Neural progenitor cell (in vitro differentiated cells): ENCODE results near the gene FRY. TPM values are rescaled to one million over a fixed set of nuclear protein-coding genes. Genes with fewer than 3 reads are reported as not detected.

Experiments used
- DNase-seq: peaks from one replicate; pipeline ENCODE4 v3.0.0-alpha.2; 2016; ENCODE audit warnings: low spot score
- H2AFZ ChIP-seq: fragments of 200-600 bp; sonication (generic); replicated peaks from 2 replicates; pipeline ENCODE4 v1.6.1; 2016; ENCODE audit warnings: antibody characterized with exemption
- H3F3A ChIP-seq: fragments of 200-600 bp; sonication (generic); 2 replicates; pipeline ENCODE4 v1.6.1; 2016; ENCODE audit warnings: antibody characterized with exemption, low read depth
- H3K27ac ChIP-seq: fragments of 200-600 bp; sonication (generic); 2 replicates; pipeline ENCODE4 v1.5.1; 2016; ENCODE audit warnings: mild to moderate bottlenecking
- H3K27me3 ChIP-seq: fragments of 200-600 bp; sonication (generic); 2 replicates; pipeline ENCODE4 v1.6.1; 2016; ENCODE audit warnings: mild to moderate bottlenecking, moderate library complexity
- H3K36me3 ChIP-seq: fragments of 200-600 bp; sonication (generic); 2 replicates; pipeline ENCODE4 v1.5.1; 2016
- H3K4me1 ChIP-seq: fragments of 200-600 bp; sonication (generic); 2 replicates; pipeline ENCODE4 v1.6.1; 2016; ENCODE audit warnings: mixed run types
- H3K4me2 ChIP-seq: fragments of 200-600 bp; sonication (generic); 2 replicates; pipeline ENCODE4 v1.6.1; 2016
- H3K4me3 ChIP-seq: fragments of 200-600 bp; sonication (generic); 2 replicates; pipeline ENCODE4 v1.5.1; 2016
- H3K79me2 ChIP-seq: fragments of 200-600 bp; sonication (generic); 2 replicates; pipeline ENCODE4 v1.6.1; 2016; ENCODE audit warnings: low read depth
- H3K9ac ChIP-seq: fragments of 200-600 bp; sonication (generic); 2 replicates; pipeline ENCODE4 v1.6.1; 2016
- H3K9me3 ChIP-seq: fragments of 200-600 bp; sonication (generic); 2 replicates; pipeline ENCODE4 v1.5.1; 2016; ENCODE audit warnings: low read depth
- H4K20me1 ChIP-seq: fragments of 200-600 bp; sonication (generic); 2 replicates; pipeline ENCODE4 v1.6.1; 2016; ENCODE audit warnings: low read depth
- H3K27ac Mint-ChIP-seq: 3 replicates; pipeline ENCODE4 v1.8.0; 2021; ENCODE audit warnings: mixed read lengths
- H3K27me3 Mint-ChIP-seq: 2 replicates; pipeline ENCODE4 v1.8.0; 2022; ENCODE audit warnings: low read depth, mild to moderate bottlenecking, inconsistent platforms, moderate library complexity, mixed read lengths; ENCODE audit not compliant: insufficient read depth
- H3K36me3 Mint-ChIP-seq: 3 replicates; pipeline ENCODE4 v1.8.0; 2021; ENCODE audit warnings: mixed read lengths
- H3K4me1 Mint-ChIP-seq: 3 replicates; pipeline ENCODE4 v1.8.0; 2021; ENCODE audit warnings: mixed read lengths
- H3K4me3 Mint-ChIP-seq: 3 replicates; pipeline ENCODE4 v1.8.0; 2021; ENCODE audit warnings: mild to moderate bottlenecking, moderate library complexity, mixed read lengths
- H3K9me3 Mint-ChIP-seq: 3 replicates; pipeline ENCODE4 v1.8.0; 2020; ENCODE audit warnings: mixed read lengths
- EZH2 ChIP-seq: fragments of 200-600 bp; sonication (generic); IDR thresholded peaks from 2 replicates; pipeline ENCODE4 v1.6.1; 2017; ENCODE audit warnings: antibody characterized with exemption, mild to moderate bottlenecking, moderate library complexity
- EZH2phosphoT487 ChIP-seq: fragments of 200-600 bp; sonication (generic); IDR thresholded peaks from 2 replicates; pipeline ENCODE4 v1.6.1; 2017; ENCODE audit warnings: antibody characterized with exemption
- total RNA-seq: library from RNA; depleted of rRNA; stranded (reverse); fragments of >200 nt; gene quantifications from 2 replicates; pipeline ENCODE4 v1.2.3, GENCODE V29; 2015; ENCODE audit warnings: low replicate concordance
- TF ChIP-seq, protein P1 (sequence below): fragments of 200-600 bp; sonication (generic); IDR thresholded peaks from 2 replicates; pipeline ENCODE4 v1.5.1; 2017; ENCODE audit warnings: antibody characterized with exemption, mild to moderate bottlenecking

The FRY gene
- total RNA-seq, 1 donor from 2014 or later, result 12.6 TPM

DNA sequence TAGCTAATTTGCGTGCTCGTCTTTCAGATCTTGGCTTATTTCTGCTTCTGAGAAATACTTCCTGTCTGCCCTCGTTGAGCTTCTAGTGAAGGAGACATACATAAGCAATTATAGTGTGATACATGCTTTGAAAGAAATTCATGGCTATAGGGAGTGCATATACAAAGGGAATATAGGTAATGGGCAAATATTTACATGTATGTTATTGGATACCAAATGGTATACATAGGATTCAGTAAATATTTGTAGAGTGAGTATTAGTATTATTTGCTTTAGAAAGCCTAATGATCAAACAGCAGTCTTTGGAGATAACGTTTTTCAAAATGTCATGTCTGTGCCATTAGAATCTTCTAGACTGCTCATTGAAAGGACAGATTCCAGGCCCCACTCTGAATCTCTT lies 289.0 kb downstream of the FRY start:
- Histone ChIP-seq H3K4me3 (no peak overlapping the region), H2AFZ (no peak overlapping the region), H3K4me1 (no peaks in the 10 kb centered on the region), H3K9me3 (no peaks in the 10 kb centered on the region), H3F3A (peaks cover 6% of the 10 kb centered on the region), H3K4me2 (no peak overlapping the region), H3K36me3 (peaks cover 23% of the 10 kb centered on the region), H3K79me2 (peaks cover 21% of the 10 kb centered on the region), H3K27me3 (no peaks in the 10 kb centered on the region), H3K27ac (no peak overlapping the region), H3K9ac (no peak overlapping the region), H4K20me1 (no peaks in the 10 kb centered on the region)
- H3K36me3 Mint-ChIP-seq, result peaks cover 33% of the 10 kb centered on the region
- no peaks in the 10 kb centered on the region for H3K27me3 Mint-ChIP-seq
- no peak overlapping the region for H3K4me3 Mint-ChIP-seq
- H3K27ac Mint-ChIP-seq, result no peak overlapping the region
- peaks cover 5% of the 10 kb centered on the region for H3K9me3 Mint-ChIP-seq
- peaks cover 6% of the 10 kb centered on the region for H3K4me1 Mint-ChIP-seq
- DNase-seq, result no peak
- TF ChIP-seq, protein P1, sequence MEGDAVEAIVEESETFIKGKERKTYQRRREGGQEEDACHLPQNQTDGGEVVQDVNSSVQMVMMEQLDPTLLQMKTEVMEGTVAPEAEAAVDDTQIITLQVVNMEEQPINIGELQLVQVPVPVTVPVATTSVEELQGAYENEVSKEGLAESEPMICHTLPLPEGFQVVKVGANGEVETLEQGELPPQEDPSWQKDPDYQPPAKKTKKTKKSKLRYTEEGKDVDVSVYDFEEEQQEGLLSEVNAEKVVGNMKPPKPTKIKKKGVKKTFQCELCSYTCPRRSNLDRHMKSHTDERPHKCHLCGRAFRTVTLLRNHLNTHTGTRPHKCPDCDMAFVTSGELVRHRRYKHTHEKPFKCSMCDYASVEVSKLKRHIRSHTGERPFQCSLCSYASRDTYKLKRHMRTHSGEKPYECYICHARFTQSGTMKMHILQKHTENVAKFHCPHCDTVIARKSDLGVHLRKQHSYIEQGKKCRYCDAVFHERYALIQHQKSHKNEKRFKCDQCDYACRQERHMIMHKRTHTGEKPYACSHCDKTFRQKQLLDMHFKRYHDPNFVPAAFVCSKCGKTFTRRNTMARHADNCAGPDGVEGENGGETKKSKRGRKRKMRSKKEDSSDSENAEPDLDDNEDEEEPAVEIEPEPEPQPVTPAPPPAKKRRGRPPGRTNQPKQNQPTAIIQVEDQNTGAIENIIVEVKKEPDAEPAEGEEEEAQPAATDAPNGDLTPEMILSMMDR, result no peak
- TF ChIP-seq EZH2phosphoT487, result no peak

DNA sequence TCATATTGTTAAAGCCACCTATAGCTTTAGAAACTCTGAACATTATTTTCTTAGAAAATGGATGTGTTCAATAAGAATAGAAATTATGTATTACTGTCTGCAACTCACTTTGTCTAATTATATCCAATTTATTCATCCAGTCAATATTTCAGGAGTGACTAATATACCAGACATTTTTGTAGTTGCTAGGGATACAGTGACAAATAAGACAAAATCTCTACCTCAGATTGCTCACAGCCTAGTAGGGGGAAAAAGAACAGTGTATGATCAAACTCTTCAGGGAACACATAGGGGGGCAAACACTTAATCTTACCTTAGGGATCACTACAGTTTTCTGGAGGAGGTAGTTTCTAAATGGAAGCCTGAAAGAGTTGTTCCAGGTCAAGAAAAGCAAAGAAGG lies 292.3 kb downstream of the FRY start:
- Histone ChIP-seq H3K36me3 (peaks cover 24% of the 10 kb centered on the region), H3K4me1 (no peaks in the 10 kb centered on the region), H3K27me3 (no peaks in the 10 kb centered on the region), H3K9me3 (no peaks in the 10 kb centered on the region), H3K4me2 (no peak overlapping the region), H3F3A (no peaks in the 10 kb centered on the region), H4K20me1 (no peaks in the 10 kb centered on the region), H2AFZ (no peak overlapping the region), H3K27ac (no peak overlapping the region), H3K4me3 (no peak overlapping the region), H3K9ac (no peak overlapping the region), H3K79me2 (no peaks in the 10 kb centered on the region)
- H3K4me1 Mint-ChIP-seq, result no peaks in the 10 kb centered on the region
- TF ChIP-seq, protein P1, result no peak
- TF ChIP-seq EZH2, result no peak
- TF ChIP-seq EZH2phosphoT487, result no peak
- peaks cover 5% of the 10 kb centered on the region for H3K9me3 Mint-ChIP-seq
- H3K27me3 Mint-ChIP-seq, result no peaks in the 10 kb centered on the region
- no peak for DNase-seq
- H3K27ac Mint-ChIP-seq, result no peak overlapping the region
- H3K4me3 Mint-ChIP-seq, result no peak overlapping the region
- peaks cover 36% of the 10 kb centered on the region for H3K36me3 Mint-ChIP-seq

DNA sequence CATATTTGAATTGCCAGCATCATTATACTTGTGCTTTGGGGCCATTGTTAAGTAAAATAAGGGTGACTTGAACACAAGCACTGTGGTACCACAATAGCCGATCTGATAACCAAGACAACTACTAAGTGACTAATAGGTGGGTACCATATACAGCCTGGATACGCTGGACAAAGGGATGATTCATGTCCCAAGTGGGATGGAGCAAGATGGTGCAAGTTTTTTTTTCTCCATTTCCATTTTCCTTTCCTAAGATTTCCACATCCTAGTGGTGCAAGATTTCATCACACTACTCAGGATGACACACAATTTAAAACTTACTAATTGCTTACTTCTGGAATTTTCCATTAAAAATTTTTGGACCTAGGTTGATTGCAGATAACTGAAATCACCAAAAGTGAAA lies 298.9 kb downstream of the FRY start:
- H3K27me3 ChIP-seq, result no peaks in the 10 kb centered on the region
- no peak overlapping the region for H3K4me2 ChIP-seq
- Mint-ChIP-seq H3K4me1 (no peaks in the 10 kb centered on the region), H3K27ac (no peak overlapping the region), H3K27me3 (no peaks in the 10 kb centered on the region), H3K9me3 (peaks cover 2% of the 10 kb centered on the region), H3K4me3 (no peak overlapping the region), H3K36me3 (peaks cover 32% of the 10 kb centered on the region)
- no peak for DNase-seq
- H3F3A ChIP-seq, result no peaks in the 10 kb centered on the region
- no peaks in the 10 kb centered on the region for H3K79me2 ChIP-seq
- H3K9ac ChIP-seq, result no peak overlapping the region
- no peaks in the 10 kb centered on the region for H4K20me1 ChIP-seq
- no peak overlapping the region for H3K4me3 ChIP-seq
- H3K9me3 ChIP-seq, result no peaks in the 10 kb centered on the region
- peaks cover 38% of the 10 kb centered on the region for H3K36me3 ChIP-seq
- H3K4me1 ChIP-seq, result no peaks in the 10 kb centered on the region
- no peak overlapping the region for H3K27ac ChIP-seq
- TF ChIP-seq EZH2phosphoT487, result no peak
- no peak for TF ChIP-seq EZH2
- TF ChIP-seq, protein P1, result no peak
- no peak overlapping the region for H2AFZ ChIP-seq

DNA sequence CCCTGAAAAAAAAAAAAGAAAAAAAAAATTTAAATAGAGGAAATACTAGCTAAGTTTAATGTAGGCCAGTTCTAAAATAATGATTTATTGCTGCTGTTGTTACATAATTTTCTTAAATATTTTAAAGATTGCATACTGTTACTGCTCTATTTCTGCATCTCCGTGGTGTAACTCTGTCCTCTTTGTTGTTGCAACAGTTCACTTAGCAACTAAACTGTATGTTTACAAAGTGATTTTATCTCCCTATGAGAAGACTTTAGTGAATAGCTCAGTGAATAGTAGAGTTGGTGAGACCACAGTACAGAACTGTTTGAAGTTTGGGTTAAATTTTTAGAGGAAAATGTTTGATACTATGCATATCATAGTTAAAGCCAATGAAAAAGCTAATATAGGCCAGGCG lies 303.1 kb downstream of the FRY start:
- H3K27ac Mint-ChIP-seq, result no peak overlapping the region
- H3K4me1 Mint-ChIP-seq, result no peaks in the 10 kb centered on the region
- peaks cover 57% of the 10 kb centered on the region for H3K36me3 Mint-ChIP-seq
- Histone ChIP-seq H3F3A (no peaks in the 10 kb centered on the region), H3K36me3 (peaks cover 47% of the 10 kb centered on the region), H3K4me2 (no peak overlapping the region), H2AFZ (no peak overlapping the region), H3K4me3 (no peak overlapping the region), H4K20me1 (no peaks in the 10 kb centered on the region), H3K4me1 (no peaks in the 10 kb centered on the region), H3K9me3 (no peaks in the 10 kb centered on the region), H3K27me3 (no peaks in the 10 kb centered on the region), H3K27ac (no peak overlapping the region), H3K79me2 (no peaks in the 10 kb centered on the region), H3K9ac (no peak overlapping the region)
- H3K4me3 Mint-ChIP-seq, result no peak overlapping the region
- no peak for DNase-seq
- no peaks in the 10 kb centered on the region for H3K27me3 Mint-ChIP-seq
- peaks cover 2% of the 10 kb centered on the region for H3K9me3 Mint-ChIP-seq
- TF ChIP-seq EZH2 (no peak), EZH2phosphoT487 (no peak)
- TF ChIP-seq, protein P1, result no peak
